Sigmoid colon (tissue), 4 donors: Measurements from ENCODE around the gene KLF17.
"Not testable (repeated sequence)": the region's sequence is repeated elsewhere in the genome, so short reads cannot be mapped to it uniquely, and the experiment has no call there.

Source experiments
- EP300 ChIP-seq, 4 donors: sonication (generic); formaldehyde crosslinking; IDR thresholded peaks; one replicate each; pipeline ENCODE4 v1.6.1; 2017; ENCODE audit warnings: antibody characterized with exemption in 4 of 4
- POLR2A ChIP-seq, 2 donors: fragments of 450-650 bp; IDR thresholded peaks; one replicate each; pipeline ENCODE4 v1.6.1; 2016; ENCODE audit warnings: antibody characterized with exemption in 2 of 2, mild to moderate bottlenecking in 2 of 2, moderate library complexity in 2 of 2
- POLR2AphosphoS5 ChIP-seq, 4 donors: sonication (generic); formaldehyde crosslinking; IDR thresholded peaks; one replicate each; pipeline ENCODE4 v1.6.1; 2017; ENCODE audit warnings: antibody characterized with exemption in 4 of 4
- TF ChIP-seq, protein P1 (sequence below), 4 experiments: fragments of 450-650 bp in 3 of 4; fragments of 200-600 bp in 1 of 4; IDR thresholded peaks; one replicate each; pipeline ENCODE4 v1.5.1; 2016 to 2019; ENCODE audit warnings: antibody characterized with exemption in 4 of 4, mild to moderate bottlenecking in 3 of 4, moderate library complexity in 2 of 4

GRCh38 chr1:44139565-44139964 lies 20.9 kb downstream of the KLF17 start:
- TF ChIP-seq POLR2A, EP300, POLR2AphosphoS5 (IDR thresholded peaks at IDR 0.05): not testable (repeated sequence)
- TF ChIP-seq, protein P1, sequence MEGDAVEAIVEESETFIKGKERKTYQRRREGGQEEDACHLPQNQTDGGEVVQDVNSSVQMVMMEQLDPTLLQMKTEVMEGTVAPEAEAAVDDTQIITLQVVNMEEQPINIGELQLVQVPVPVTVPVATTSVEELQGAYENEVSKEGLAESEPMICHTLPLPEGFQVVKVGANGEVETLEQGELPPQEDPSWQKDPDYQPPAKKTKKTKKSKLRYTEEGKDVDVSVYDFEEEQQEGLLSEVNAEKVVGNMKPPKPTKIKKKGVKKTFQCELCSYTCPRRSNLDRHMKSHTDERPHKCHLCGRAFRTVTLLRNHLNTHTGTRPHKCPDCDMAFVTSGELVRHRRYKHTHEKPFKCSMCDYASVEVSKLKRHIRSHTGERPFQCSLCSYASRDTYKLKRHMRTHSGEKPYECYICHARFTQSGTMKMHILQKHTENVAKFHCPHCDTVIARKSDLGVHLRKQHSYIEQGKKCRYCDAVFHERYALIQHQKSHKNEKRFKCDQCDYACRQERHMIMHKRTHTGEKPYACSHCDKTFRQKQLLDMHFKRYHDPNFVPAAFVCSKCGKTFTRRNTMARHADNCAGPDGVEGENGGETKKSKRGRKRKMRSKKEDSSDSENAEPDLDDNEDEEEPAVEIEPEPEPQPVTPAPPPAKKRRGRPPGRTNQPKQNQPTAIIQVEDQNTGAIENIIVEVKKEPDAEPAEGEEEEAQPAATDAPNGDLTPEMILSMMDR (IDR thresholded peaks at IDR 0.05) = not testable (repeated sequence)
